ENCODE results near the gene CAB39.

DNA sequence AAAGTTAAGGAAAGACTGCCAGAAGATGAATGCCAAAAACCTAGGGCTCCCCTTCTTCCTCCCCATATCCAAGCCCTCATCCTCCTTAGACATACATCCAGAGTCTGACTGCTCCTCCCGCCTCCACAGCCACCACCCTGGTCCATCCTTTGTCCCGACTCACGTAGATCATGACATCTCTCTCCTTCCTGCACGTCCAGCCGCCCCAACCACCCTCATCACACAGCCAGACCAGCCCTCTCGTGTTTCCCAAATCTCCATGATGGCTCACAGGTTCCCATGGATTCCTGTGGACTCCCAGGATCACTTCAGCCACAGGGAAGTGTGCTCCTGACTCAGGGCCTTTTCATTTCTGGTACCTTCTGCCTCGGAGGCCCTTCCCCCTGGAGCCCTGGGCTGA is 47.8 kb upstream of the CAB39 start:
- TF ChIP-seq, protein P1, sequence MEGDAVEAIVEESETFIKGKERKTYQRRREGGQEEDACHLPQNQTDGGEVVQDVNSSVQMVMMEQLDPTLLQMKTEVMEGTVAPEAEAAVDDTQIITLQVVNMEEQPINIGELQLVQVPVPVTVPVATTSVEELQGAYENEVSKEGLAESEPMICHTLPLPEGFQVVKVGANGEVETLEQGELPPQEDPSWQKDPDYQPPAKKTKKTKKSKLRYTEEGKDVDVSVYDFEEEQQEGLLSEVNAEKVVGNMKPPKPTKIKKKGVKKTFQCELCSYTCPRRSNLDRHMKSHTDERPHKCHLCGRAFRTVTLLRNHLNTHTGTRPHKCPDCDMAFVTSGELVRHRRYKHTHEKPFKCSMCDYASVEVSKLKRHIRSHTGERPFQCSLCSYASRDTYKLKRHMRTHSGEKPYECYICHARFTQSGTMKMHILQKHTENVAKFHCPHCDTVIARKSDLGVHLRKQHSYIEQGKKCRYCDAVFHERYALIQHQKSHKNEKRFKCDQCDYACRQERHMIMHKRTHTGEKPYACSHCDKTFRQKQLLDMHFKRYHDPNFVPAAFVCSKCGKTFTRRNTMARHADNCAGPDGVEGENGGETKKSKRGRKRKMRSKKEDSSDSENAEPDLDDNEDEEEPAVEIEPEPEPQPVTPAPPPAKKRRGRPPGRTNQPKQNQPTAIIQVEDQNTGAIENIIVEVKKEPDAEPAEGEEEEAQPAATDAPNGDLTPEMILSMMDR (IDR thresholded peaks at IDR 0.05 in 8 of 11, conservative IDR thresholded peaks at IDR 0.05 in 3 of 11), result no peak
- no peak for TF ChIP-seq POLR2AphosphoS5 (IDR thresholded peaks at IDR 0.05)

Measured in spleen (tissue), 7 donors.